Stimulated activated naive CD8-positive, alpha-beta T cell treated with anti-CD3 and anti-CD28 coated beads, Interleukin-15, Interleukin-2, amounts not matched to agents 100 U/mL and 50 U/mL, for 24 hours (primary cell): ENCODE measurements around the gene TSSK2.
"Not testable (repeated sequence)": the region's sequence is repeated elsewhere in the genome, so short reads cannot be mapped to it uniquely, and the experiment has no call there.

Source experiments
- ATAC-seq: fragments of 150-1000 bp; cut with Tn5 transposase; one replicate; pipeline ENCODE4 v1.10.0; 2021
- DNase-seq: peaks from one replicate; pipeline ENCODE4 v3.0.0; 2021

TSSK2 gene

DNA sequence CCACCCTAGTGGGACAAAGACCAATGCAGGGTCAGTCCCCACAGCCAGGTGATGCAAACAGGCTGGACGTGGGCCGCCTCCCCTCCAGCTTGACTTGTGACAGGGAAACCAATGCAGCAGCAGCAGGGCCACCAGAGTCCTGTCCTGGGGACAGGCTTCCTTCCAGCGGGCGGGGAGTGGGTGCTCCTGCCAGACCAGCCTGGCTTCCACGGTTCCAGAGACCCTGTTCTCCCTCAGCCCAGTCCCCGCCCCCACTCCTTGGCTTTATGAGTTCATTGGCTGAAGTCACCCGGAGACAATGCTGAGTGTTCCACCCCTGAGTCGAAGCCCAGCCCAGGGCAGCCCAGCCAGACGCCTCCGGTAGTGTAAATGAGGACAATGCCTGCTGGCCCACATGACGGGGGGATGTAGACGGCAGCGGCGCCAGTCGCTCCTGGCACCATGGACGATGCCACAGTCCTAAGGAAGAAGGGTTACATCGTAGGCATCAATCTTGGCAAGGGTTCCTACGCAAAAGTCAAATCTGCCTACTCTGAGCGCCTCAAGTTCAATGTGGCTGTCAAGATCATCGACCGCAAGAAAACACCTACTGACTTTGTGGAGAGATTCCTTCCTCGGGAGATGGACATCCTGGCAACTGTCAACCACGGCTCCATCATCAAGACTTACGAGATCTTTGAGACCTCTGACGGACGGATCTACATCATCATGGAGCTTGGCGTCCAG lies at the start of gene TSSK2:
TSS of gene TSSK2 (plus strand) at position 350 of the 726 bp plus-strand sequence. CDS start at position 442, 92 bp downstream.
- ATAC-seq, result no peak

DNA sequence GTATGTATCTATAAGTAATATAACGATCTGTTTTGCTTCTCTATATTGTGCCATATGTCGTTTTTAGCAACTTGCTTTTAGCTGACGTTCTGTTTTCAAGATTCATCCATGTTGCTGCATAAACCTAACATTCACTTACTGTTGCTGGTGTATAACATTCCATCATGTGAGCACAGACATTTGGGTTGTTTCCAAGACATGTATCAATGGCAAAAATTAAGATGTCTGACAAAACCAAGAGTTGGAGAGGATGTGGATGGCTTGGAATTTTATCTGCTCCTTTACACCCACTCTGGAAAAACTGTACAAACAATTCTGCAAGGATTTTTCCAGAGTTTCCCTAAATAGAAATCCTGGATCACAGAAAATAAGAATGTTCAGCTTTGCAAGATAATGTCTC lies 49.8 kb upstream of the TSSK2 start:
- ATAC-seq, result no peak
- no peak for DNase-seq

More for the DNA sequence above, at the start of gene TSSK2:
- no peak for DNase-seq

DNA sequence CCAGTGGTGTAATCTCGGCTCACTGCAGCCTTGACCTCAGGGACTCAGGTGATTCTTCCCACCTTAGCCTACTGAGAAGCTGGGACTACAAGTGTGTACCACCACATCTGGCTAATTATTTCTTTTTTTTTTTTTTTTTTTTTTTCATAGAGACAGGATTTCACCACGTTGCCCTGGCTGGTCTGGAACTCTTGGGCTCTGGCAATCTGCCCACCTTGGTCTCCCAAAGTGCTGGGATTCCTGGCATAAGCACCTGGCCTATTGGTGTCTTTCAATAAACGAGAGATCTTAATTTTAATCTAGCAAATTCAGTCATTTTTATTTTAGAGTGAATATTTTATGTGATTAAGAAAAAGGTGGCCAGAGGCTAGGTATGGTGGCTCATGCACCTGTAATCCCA lies 49.0 kb upstream of the TSSK2 start:
- DNase-seq (no peak), ATAC-seq (no peak)

DNA sequence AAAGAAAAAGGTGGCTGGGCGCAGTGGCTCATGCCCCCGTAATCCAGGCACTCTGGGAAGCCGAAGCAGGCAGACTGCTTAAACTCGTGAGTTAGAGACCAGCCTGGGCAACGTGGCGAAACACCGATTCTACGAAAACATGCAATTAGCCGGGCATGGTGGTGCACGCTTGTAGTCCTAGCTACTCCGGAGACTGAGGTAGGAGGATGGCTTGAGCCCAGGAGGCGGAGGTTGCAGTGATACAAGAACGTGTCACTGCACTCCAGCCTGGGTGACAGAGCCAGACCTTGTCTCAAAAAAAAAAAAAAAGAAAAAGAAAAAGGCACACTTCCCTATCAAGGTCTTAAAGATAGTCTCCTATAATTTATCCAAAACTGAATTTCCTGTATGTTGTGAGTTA lies 48.3 kb upstream of the TSSK2 start:
- DNase-seq, result no peak

DNA sequence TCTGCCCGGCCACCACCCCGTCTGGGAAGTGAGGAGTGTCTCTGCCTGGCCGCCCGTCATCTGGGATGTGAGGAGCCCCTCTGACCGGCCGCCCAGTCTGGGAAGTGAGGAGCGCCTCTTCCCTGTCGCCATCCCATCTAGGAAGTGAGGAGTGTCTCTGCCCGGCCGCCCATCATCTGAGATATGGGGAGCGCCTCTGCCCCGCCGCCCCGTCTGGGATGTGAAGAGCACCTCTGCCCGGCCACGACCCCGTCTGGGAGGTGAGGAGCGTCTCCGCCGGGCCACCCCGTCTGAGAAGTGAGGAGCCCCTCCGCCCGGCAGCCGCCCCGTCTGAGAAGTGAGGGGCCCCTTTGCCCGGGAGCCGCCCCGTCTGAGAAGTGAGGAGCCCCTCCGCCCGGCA lies 47.0 kb upstream of the TSSK2 start:
- not testable (repeated sequence) for ATAC-seq, DNase-seq

More for the DNA sequence above, 48.3 kb upstream of the TSSK2 start:
- no peak for ATAC-seq

DNA sequence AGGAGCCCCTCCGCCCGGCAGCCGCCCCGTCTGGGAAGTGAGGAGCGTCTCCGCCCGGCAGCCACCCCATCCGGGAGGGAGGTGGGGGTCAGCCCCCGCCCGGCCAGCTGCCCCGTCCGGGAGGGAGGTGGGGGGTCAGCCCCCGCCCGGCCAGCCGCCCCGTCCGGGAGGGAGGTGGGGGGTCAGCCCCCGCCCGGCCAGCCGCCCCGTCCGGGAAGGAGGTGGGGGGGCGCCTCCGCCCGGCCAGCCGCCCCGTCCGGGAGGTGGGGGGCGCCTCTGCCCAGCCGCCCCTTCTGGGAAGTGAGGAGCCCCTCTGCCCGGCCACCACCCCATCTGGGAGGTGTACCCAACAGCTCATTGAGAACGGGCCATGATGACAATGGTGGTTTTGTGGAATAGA lies 46.5 kb upstream of the TSSK2 start:
- not testable (repeated sequence) for ATAC-seq, DNase-seq

DNA sequence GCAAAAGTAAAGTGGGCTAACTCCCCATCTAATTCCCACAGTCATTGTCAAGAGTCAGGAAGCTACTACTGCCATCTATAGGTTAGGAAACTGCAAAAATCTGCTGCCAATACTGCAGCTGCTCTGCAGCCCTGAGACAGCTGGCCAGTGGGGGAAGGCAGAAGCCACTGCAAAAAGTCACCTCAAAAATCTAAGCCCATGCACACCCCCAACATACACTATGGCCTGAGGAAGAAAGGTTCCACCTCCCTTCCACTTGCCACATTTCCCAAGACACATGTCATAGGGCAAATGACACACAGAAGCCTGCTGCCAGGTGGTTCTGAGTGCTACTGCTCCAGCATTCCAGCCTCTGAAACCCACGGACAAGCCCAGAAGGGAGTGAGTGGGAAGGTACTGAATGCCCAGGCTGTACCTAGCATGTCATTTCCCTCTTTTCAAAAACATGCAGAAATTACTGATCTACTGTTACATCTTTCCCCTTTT lies 45.8 kb upstream of the TSSK2 start:
- DNase-seq (no peak), ATAC-seq (no peak)

DNA sequence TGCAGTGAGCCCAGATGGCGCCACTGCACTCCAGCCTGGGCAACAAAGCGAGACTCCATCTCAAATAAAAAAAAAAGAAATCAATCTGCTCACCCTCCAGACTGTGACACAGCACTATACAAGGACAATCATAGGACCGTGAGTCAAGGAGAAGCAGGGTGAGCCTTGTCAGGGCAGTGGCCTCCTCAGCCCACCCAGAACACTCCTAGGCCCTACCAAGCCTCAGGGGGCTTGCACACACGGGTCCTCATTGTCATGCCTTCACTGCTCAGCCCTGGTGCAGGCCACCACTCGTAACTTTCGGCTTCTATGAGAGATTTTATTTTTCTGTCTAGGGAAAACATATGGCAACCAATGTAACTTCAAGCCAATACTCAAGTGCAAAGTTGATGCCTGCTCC lies 44.7 kb upstream of the TSSK2 start:
- no peak for ATAC-seq
- DNase-seq, result no peak

DNA sequence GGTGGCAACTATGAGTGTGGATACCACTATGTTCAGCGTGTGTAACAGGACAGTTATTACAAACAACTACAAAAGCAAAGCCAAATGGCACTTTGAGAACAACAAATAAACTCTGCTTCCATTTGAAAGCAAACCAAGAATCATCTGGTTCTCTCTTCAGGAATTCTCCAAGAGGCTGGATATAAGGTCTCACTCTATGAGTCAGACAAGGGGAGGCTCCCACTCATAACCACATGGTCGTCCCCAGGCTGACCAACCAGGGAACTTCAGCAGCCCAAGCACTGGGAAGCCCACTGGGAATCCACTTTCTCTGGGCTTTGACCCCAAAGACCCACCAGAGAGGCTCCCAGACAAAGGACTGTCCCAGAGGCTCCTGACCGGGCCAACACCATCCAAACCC lies 44.2 kb upstream of the TSSK2 start:
- DNase-seq (no peak), ATAC-seq (no peak)

DNA sequence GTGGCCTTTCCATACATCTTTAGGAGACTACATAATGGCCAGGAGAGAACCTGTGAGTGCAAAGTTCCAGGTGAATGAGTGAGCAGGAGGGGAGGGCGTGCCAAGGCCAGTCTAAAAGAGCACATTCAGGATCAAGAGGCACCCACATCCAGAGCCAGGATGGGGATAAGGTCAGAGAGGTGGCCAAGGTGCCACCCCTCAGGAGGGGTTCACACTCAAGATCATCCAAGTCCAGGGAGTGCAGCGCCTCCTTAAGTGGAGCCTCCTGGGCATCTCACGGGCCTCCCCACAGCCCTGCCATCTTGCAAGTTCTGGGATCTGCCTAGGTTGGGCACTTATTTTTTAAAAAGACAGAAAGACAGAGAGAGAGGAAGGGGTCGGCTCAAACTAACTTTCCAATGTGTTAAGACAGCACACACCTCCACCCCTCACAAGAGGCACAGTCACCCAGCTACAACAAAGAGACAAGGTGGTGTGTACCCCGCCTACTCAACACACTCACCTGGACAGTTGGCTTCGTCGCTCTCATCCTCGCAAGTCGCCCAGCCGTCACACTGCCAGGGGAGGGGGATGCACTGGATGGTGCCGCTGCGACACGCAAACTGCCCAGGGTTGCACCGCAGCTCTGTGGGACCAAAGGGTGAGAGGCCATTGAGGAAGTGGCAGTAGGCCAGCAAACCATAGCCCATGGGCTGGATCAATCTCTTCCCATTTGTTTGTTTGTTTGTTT lies 42.1 kb upstream of the TSSK2 start:
- DNase-seq (no peak), ATAC-seq (no peak)

DNA sequence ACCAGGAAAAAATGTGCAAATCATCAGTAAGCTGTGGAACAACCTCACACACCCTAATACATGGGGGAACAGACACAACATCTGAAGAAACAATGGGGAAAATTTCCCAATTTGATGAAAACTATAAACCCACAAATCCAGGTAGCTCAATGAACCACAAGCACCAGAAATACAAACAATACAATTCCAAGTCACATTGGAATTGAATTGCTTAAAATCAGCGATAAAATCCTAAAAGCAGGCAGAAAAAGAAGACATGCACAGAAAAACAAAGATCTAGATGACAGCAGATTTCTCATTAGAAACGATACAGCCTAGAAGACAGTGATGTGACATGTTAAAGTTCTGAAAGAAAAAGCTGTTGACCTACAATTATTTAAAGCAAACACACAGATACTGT lies 40.9 kb upstream of the TSSK2 start:
- DNase-seq (no peak), ATAC-seq (no peak)

DNA sequence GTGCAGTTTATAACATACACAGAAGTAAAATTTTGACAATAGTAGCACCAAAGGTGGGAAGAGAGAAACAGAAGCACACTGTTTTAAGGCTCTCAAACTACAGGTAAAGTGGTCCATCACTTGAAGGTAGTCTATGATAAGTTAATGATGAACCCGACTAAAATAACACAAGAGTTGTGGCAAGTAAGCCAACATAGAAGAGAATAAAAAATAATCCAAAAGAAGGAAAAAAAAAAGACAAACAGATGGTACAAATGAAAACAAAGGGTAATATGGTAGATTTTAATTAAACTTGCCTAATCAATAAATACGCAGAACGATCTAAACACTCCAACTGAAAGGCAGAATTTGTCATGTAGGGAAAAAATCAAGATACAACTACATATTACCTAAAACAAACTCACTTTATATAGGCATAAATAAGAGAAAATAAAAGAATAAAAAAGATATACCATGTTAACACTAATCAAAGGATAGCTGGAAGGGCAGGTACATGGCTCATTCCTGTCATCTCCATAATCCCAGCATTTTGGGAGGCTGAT lies 40.5 kb upstream of the TSSK2 start:
- ATAC-seq (no peak), DNase-seq (no peak)

DNA sequence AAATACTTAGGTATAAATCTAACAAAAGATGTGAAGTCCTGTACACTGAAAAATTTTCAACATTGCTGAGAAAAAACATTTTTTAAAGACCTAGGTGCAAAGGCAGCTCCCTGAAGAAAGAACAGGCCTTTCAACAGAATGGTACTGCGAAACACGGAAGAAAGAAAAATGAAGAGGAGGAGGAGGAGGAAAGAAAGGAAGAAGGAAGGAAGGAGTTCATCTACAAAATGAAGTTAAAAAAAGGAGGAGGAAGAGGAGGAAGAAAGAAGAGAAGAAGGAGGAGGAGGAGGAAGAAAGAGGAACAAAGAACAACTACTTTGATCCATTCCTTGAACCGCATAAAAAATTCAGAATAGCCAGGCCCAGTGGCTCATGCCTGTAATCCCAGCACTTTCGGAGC lies 38.4 kb upstream of the TSSK2 start:
- no peak for DNase-seq

DNA sequence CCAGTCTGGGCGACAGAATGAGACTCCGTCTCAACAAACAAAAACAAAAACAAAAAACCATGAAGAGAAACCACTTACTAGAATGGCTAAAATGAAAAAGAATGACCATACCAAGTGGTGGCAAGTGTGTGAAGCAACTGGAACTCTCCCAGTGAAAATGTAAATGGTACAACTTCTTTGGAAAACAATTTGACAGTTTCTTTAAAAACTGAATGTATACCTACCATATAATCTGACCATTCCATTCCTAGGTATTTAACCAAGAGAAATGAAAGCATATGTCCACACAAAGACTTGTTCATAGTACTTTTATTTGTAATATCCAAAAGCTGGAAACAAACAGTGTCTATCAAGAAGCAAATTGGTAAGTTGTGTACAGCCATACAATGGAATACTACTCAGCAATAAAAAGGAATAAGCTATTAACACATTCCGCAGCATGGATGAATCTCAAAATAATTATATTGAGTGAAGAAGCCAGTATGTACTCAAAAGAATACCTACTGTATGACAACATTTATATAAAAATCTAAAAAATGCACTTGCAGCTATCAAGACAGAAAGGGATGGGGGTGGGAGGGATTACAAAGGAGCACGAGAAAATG lies 36.6 kb upstream of the TSSK2 start:
- DNase-seq, result no peak
- ATAC-seq, result no peak

More for the DNA sequence above, 38.4 kb upstream of the TSSK2 start:
- no peak for ATAC-seq

DNA sequence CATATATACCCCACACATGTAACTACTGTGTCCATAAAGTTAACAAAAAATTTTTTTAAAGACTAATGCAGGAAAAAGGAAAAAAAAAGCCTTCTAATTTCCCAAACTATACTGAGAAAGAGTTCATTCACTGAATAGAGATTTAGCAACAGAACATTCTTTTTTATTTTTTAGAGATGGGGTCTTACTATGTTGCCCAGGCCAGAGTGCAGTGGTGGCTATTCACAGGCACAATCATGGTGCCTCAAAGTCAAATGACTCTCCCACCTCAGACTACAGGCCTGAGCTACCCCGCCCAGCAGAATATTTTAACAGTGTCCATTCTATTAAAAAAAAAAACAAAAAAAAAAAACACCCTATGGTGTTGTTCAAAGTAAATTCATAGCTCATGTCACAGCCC lies 34.6 kb upstream of the TSSK2 start:
- ATAC-seq (no peak), DNase-seq (no peak)

DNA sequence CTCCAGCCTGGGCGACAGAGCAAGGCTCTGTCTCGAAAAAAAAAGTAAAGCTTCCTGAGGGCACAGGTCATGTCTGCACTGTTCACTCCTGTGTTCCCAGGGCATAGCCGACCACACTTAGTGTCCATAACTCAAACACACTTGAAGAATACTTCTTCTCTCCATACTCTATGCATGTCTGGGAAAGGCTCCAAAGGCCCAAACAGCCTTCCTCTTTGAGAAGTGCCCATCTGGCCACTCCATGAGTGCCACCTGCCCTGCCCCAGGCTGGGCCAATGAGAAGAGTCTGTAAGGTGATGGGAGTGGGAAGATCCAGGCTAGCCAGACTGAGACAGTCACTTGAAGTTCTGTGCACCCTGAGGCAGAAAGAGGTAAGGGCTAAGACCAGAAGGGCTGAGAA lies 33.6 kb upstream of the TSSK2 start:
- DNase-seq (no peak), ATAC-seq (no peak)

DNA sequence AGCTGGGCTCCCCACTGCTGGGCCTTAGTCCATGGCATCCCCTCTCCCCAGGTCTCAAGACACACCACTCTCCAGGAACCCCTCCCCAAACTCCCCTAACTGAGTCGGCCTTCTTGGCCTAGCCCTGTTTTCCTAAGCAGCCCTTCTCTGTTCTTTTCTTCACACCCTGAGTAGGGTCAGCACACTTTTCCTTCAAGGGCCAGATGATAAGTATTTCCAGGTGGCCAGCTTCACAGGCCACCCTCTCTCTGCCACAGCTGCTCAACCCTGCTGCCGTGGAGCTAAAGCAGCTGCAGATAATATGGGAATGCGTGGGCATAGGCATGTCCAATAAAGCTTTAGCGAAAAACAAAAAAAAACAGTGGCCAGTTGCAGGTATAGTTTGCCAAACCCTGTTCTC lies 33.0 kb upstream of the TSSK2 start:
- DNase-seq (no peak), ATAC-seq (no peak)

DNA sequence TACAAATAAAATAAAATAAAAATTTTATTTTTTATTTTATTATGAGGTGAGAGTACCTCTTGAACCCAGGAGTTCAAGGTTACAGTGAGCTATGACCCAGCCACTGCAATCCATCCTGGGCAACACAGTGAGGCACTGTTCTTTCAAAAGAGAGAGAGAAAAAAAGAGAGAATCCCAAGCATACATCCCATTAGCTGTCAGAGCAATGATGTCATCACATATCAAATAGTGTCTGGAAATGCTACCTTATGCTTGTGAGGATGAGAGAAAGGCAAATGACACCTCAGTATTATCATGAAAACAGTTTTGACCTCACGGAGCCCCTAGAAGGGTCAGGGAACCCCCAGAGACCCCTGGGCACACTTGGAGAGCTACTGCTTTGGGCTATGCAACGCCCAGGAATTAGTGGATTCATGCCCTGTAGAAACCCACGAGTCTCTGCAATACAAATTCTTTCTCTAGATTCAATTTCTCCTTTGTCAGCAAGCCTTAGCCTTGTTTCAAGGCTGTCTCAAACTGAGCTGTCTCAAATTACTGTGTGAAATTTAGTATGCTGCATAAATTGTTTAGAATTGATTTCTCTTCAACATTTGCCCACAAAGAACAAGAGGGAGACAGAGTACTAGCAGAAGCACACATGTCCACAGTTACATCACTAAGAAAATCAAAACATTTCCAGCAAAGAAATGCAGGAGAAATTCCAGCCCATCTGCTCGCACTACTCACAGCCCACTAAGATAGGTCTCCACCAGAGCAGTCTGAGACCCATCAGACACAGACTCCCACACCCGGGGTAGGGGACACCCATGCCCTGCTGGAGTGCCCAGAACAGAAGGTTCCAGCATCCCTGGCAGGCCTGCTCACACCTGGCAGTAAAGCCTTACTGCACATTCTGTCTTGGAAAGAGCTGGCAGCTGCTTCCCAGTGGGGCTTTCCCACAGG lies 27.0 kb upstream of the TSSK2 start:
- ATAC-seq (no peak), DNase-seq (no peak)

DNA sequence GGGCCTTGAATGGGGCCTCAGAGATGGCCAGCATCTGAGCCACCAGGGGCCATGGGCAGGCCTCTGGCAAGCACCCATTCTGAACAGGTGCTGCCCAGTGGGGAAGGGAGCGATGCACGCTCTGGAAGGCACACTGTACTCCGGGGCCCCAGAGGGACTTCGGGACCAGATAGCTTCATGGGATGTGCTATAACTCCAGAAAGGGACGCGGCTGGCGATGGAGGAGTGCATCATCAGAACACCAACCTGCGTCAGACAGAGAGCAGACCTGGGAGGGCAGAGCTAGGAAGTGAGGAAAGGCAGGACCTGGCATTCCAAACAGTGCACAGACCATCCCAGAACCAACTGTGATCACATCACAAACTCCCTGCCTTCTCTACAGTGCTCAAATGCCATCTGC lies 25.7 kb upstream of the TSSK2 start:
- DNase-seq, result no peak

DNA sequence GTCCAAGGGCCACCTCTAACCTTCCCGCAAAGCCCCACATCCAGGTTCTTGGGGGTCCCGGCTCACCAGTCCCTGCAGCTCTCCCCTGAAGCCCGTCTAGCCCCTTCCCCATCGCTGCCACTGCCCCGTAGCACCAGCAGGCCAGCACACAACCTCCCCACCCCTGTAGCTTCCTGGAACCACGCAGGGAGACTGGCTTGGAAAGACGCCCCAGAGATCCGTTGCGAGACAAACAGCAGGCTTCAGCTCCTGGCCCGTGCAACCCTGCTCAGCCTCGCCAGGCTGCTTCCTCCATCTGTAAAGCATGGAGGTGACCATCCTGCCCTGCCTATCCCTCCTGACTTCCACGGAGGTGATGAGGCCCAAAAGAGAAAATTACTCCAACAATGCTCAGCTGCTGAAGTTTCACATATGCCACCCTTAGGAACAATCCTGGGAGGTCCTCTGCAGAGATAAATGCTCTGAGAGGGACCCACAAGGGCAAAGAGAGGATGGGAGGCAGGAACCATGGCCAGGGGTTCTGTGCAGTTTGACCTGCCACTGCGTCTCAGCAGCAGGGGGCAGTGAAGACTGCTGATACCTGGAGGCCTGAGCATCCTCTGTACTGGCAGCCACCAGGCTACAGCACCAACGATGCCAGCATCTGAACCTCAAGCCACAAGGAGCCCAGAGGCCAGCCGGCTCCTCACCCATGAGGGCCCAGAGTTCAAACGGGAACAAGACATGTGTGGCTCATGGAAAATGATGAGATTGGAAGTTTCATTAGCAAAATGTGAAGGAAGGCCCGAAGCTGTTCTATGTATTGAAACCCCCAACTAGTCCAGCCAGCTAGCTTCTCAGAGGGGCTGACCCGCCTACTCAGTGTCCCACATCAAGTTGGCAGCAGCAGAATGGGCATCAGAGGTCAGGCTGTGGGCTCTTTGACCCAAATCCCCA lies 25.0 kb upstream of the TSSK2 start:
- DNase-seq (peak; percentile 30), ATAC-seq (peak; percentile 54)

More for the DNA sequence above, 25.7 kb upstream of the TSSK2 start:
- no peak for ATAC-seq
